ENCODE measurements around the gene PILRA. TPM values are rescaled to one million over a fixed set of nuclear protein-coding genes. Genes with fewer than 3 reads are reported as not detected.

The PILRA gene
- total RNA-seq, 1 experiment from 2014 or later: 1.8 TPM

DNA sequence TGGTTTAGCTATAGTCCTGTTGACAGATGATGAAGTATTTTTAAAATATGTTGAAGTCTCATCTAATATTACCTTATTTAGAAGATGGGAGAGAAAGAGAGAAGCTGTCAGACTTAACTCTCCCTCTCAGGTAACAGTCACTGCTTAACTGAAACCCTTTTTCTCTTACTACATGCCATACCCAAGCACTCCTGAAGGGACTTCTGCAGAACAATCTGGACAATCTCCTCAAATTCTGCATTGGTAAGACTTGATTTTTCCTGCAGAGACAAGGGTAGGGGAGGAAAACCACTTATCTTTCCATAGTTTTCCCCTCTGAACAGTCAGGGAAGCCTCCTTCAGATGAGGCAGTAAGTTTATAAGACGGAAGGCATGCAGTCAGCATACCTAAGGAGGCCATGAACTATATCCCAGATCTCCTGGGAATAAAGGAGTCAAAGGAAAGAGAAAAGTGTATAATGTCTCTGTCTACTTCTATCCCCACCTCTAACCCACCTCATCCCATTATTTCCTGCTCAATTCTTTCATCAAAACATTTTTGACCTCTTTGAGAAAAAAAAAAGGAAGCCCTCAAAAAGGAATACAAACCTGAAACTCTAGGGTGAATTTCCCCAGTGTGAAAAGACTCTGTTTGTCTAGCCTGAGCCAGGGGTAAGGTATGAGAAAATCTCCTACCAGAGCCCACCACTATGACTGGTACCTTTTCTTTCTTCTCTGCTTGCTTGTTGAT, 45.8 kb downstream of the PILRA start (continued):
- no peak for TF ChIP-seq ZNF532 (CRISPR knock-in tag; IDR thresholded peaks at IDR 0.05; ENCODE audit: borderline replicate concordance)
- TF ChIP-seq USF2 (CRISPR knock-in tag; IDR thresholded peaks at IDR 0.05): no peak
- no peak for TF ChIP-seq PRRX2 (CRISPR knock-in tag; IDR thresholded peaks at IDR 0.05)

DNA sequence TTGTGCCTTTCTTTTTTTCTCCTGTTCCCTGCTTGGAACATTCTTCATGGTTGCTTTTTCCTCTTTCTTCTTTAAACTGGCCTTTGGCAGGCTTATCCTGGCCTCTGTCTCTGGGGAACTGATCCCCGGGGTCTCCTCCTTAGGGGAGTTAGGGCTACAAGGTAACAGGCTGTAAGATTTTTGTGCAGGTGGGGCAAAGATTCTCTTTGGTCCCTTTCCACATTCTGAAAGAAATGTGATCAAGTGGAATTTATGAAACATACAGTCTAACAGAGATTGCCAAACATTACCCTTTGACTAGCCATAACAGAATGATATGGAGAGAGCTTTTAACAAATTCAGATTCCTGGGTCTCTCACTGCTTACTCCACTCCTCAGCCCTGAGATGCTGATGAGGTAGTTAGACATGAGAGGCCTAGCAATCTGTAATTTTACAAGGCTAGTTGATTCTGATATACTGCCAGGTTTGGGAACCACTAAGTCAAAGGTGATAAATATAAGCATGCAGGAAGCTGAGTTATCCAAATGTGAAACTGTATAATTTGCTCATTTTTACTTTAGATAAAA, 46.5 kb downstream of the PILRA start:
- no peaks in the 10 kb centered on the region for H3K36me3 Mint-ChIP-seq

More for the DNA sequence above, 46.5 kb downstream of the PILRA start:
- no peak overlapping the region for H3K4me3 Mint-ChIP-seq
- DNase-seq (ENCODE audit: low spot score): no peak
- POLR2A ChIA-PET: interaction anchor here (1.0 kb wide), 1 partner anchor 9 kb away, joined by 3 read pairs; the partner anchor contains the start of gene ZCWPW1
- H3K4me1 Mint-ChIP-seq: no peaks in the 10 kb centered on the region
- H3K27ac Mint-ChIP-seq: no peak overlapping the region
- peaks cover 6% of the 10 kb centered on the region for H3K27me3 Mint-ChIP-seq (ENCODE audit: low read depth)
- H3K9me3 Mint-ChIP-seq: no peaks in the 10 kb centered on the region
- TF ChIP-seq ATF2 (CRISPR knock-in tag; IDR thresholded peaks at IDR 0.05; ENCODE audit: borderline replicate concordance, low read depth) (no peak), ESRRA (CRISPR knock-in tag; IDR thresholded peaks at IDR 0.05; ENCODE audit: borderline replicate concordance) (no peak), PRRX2 (CRISPR knock-in tag; IDR thresholded peaks at IDR 0.05) (no peak), FOXP1 (CRISPR knock-in tag; IDR thresholded peaks at IDR 0.05; ENCODE audit: borderline replicate concordance) (no peak), ZNF425 (CRISPR knock-in tag; conservative IDR thresholded peaks at IDR 0.05) (no peak), MAX (CRISPR knock-in tag; IDR thresholded peaks at IDR 0.05) (no peak), ZNF396 (CRISPR knock-in tag; IDR thresholded peaks at IDR 0.05; ENCODE audit: borderline replicate concordance) (no peak), KAT7 (CRISPR knock-in tag; IDR thresholded peaks at IDR 0.05; ENCODE audit: borderline replicate concordance) (no peak)
- TF ChIP-seq, protein P1, sequence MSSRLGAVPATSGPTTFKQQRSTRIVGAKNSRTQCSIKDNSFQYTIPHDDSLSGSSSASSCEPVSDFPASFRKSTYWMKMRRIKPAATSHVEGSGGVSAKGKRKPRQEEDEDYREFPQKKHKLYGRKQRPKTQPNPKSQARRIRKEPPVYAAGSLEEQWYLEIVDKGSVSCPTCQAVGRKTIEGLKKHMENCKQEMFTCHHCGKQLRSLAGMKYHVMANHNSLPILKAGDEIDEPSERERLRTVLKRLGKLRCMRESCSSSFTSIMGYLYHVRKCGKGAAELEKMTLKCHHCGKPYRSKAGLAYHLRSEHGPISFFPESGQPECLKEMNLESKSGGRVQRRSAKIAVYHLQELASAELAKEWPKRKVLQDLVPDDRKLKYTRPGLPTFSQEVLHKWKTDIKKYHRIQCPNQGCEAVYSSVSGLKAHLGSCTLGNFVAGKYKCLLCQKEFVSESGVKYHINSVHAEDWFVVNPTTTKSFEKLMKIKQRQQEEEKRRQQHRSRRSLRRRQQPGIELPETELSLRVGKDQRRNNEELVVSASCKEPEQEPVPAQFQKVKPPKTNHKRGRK (CRISPR knock-in tag; IDR thresholded peaks at IDR 0.05; ENCODE audit: borderline replicate concordance): no peak
- TF ChIP-seq, protein P2, sequence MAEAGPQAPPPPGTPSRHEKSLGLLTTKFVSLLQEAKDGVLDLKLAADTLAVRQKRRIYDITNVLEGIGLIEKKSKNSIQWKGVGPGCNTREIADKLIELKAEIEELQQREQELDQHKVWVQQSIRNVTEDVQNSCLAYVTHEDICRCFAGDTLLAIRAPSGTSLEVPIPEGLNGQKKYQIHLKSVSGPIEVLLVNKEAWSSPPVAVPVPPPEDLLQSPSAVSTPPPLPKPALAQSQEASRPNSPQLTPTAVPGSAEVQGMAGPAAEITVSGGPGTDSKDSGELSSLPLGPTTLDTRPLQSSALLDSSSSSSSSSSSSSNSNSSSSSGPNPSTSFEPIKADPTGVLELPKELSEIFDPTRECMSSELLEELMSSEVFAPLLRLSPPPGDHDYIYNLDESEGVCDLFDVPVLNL (CRISPR knock-in tag; IDR thresholded peaks at IDR 0.05; ENCODE audit: borderline replicate concordance, low read depth): no peak
- TF ChIP-seq, protein P3, sequence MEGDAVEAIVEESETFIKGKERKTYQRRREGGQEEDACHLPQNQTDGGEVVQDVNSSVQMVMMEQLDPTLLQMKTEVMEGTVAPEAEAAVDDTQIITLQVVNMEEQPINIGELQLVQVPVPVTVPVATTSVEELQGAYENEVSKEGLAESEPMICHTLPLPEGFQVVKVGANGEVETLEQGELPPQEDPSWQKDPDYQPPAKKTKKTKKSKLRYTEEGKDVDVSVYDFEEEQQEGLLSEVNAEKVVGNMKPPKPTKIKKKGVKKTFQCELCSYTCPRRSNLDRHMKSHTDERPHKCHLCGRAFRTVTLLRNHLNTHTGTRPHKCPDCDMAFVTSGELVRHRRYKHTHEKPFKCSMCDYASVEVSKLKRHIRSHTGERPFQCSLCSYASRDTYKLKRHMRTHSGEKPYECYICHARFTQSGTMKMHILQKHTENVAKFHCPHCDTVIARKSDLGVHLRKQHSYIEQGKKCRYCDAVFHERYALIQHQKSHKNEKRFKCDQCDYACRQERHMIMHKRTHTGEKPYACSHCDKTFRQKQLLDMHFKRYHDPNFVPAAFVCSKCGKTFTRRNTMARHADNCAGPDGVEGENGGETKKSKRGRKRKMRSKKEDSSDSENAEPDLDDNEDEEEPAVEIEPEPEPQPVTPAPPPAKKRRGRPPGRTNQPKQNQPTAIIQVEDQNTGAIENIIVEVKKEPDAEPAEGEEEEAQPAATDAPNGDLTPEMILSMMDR (IDR thresholded peaks at IDR 0.05): no peak
- TF ChIP-seq, protein P4, sequence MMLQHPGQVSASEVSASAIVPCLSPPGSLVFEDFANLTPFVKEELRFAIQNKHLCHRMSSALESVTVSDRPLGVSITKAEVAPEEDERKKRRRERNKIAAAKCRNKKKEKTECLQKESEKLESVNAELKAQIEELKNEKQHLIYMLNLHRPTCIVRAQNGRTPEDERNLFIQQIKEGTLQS (CRISPR knock-in tag; conservative IDR thresholded peaks at IDR 0.05): no peak
- CTCF ChIA-PET: interaction anchor here (2.1 kb wide), 1 partner anchor 12 kb away, joined by 6 read pairs; no protein-coding TSS in a partner anchor
- no peak for ATAC-seq

Measured in WTC11 (cell line).